HS-5 (cell line): ENCODE results near the gene KCNQ5.

Experiments used
- DNase-seq: peaks from one replicate; pipeline ENCODE4 v3.0.0-alpha.2; 2012; ENCODE audit warnings: low read depth

Gene KCNQ5

GRCh38 chr6:72742001-72742673, 120.3 kb downstream of the KCNQ5 start:
- no peak for DNase-seq

DNA sequence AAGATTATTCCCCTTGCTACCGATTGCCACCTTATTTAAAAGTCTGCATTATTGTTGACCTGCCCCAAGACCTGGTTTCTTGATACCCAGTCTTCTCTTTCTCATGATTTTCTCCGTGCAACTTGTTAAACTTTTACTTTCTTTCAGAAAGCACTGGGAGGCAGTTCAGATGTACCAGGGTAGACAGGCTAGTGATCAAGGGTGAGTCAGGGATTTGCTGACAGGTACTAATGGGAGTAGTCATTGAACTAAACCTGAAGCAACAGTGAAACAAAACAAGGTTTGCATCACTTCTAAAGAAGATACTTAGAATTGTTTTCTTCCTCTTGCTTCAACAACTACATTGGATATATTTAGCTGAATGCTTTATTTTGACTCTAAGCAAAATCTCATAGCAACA, 124.4 kb downstream of the KCNQ5 start:
- DNase-seq: no peak

DNA sequence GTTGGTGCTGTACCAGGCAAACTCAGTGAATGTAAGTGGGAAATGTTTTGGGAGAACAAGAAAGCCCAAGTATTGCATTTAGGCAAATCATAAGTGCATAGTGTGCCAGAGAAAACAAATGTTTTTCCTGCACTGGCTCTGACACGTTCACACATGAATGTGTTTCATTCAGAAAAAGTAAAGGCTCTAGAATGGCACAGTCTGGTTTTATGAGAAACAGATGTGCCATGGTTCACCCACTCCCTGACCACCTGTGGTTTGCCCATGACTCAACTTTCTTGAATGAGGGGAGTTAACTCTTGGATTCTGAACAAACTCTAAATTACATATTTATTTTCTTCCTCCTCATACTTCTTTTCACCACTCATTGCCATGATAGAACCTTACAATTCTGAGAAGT, 126.9 kb downstream of the KCNQ5 start:
- peak; percentile 92 for DNase-seq

- no peak for DNase-seq
These were observed 133.9 kb downstream of the KCNQ5 start for GRCh38 chr6:72755752-72756151.

GRCh38 chr6:72757048-72757447, 135.2 kb downstream of the KCNQ5 start:
- DNase-seq: no peak

DNA sequence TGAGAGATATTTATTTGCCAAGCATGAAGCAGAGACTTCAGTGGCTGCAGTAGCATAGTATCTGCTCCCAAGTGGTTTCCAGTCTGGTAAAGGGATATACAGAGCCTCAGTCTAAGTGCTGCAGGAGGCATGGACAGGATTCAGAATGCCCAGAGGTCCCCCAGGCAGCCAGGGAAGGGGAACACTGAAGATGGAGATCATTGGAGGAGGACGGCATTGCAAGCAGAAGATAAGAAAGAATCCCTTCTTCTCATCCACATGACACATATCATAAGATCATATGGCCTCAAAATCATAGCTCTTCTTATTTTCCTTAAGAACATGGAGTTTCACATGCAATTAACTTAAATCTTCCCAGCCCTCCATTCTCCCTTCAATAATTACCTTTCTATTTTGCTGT, 136.1 kb downstream of the KCNQ5 start:
- no peak for DNase-seq

- DNase-seq: no peak
These were observed 137.0 kb downstream of the KCNQ5 start for GRCh38 chr6:72758901-72759300.

DNA sequence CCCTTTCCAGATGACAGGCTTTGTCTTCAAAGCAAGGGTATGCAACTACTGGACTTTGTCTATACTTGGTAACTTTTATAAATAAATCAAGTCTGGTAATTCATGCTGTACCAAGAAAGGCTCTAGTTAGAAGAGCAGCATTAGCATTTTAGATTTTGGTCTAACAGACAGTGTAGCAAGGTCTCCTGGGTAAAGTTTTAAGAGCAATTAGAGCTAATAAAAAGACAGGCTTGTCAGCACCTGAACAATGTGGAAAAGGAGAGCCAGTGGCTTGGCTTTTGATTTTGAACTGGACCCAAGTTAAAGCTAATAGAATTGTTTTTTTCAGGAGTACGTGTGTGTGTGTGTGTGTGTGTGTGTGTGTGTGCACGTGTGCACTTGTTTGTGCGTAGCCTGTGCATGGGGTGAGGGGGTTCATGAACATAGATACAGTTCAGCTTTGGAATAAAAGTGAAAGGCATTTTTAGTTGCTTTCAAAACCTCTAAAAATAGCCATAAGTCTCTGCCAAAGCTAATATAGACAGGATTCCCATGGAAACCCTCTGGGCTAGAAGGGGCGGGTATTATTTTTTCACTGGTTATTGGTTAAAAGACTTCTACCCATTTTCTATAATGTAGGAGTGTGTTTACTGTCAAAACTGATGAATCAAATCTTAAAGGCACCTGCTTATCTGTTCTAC, 138.4 kb downstream of the KCNQ5 start:
- DNase-seq: no peak

- no peak for DNase-seq
These were observed 139.9 kb downstream of the KCNQ5 start for GRCh38 chr6:72761761-72762160.

DNA sequence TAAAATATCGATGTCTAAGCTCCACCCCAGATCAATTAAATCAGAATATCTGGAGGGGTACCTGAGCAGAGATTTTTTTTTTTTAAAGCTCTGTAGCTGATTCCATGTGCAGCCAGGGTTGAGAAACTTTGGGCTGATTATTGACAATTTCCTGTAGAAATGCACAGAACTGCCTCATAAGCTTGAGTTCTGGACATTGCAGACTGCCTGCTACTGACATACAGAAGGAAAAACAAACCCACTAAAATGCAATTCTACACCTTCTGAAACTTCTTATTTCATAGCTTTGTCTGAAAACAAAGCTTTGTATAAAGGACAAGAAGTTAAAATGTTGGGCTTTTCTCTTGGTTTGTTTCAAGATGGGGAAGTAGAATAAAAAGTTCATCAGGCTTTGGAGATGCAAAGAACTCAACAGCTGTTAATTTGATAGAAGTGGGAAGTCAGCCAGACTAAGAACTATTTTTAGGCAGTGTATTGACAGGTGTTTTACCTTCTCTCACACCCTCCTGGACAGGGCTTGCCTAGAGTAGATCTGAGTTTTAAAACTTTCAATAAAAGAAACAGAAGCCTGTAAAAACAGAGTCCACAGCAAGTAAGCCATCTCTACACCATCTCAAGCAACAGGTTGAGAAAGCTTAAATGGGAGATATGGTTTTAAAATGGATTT, 147.7 kb downstream of the KCNQ5 start:
- no peak for DNase-seq

DNA sequence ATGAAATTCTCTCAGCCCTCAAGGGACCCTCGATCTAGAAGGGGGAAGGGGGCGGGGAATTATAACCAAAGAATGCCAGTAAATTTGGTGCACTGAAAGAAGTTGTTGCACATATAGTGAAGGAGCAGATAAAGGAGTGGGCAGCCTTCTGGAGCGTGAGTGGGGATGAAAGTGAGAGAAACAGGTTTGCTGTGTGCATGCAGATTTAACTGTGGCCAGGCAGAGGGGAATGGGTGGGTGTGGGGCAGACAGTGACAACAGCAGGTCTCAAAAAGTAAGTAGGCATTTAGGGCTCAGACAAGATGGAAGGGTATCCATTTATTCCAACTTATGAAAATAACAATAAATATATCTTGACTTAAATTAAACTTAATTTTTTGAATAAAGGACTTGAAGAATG, 149.1 kb downstream of the KCNQ5 start:
- no peak for DNase-seq

DNA sequence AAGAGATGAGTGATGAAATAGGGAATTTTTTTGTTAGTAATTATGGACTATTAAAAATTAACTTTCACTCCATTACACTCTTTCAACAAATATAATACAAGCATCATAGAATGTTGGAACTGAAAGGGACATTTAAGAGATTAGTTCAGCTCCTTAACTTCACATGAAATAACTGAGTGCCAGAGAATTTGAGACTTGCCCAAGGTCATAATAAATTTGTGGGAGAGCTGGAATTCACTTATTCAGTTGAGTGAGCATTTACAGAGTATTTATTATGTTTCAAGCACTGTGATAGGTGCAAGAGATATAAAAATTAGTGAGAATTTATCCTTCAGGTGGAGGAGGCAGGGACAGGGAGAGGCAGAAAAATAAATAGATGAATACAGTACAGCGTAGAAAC, 154.6 kb downstream of the KCNQ5 start:
- no peak for DNase-seq

GRCh38 chr6:72781624-72782023, 159.8 kb downstream of the KCNQ5 start:
- no peak for DNase-seq

DNA sequence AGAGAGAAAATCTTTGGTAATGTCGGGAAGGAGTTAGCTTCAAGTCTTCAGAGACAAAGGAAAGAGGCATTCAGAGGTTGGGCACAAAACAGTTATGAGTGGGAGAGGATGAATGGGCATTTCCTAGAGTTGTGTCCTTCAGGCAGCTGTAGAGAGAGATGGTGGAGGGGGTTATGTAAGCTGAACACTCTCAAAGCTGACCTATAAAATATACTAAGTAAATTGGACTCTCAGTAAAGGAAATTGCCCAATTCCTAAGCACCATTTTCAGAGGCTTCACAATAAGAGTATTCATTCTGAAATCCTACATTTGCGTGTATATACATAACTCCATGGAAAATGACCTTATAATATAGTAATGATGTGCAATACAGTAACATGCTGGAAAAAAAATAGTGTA, 161.2 kb downstream of the KCNQ5 start:
- no peak for DNase-seq

DNA sequence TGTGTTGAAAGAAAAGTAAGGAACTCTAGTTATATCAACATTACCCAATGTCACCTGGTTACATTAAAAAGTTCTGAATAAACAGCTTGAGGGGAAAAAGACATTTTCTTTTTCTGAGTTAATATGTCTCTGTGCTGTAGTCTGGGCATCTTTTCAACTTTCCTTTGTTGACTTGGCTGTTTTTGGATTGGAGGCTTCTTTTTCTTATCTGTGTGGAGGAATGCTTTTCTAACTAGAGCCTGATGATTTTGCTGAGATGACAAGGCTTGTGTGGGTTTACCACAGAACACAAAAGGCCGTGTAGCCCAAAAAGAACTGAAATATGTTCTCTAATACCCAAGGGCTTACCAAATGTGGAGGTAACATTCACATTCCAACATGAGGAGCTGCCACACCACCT, 161.8 kb downstream of the KCNQ5 start:
- DNase-seq: no peak

DNA sequence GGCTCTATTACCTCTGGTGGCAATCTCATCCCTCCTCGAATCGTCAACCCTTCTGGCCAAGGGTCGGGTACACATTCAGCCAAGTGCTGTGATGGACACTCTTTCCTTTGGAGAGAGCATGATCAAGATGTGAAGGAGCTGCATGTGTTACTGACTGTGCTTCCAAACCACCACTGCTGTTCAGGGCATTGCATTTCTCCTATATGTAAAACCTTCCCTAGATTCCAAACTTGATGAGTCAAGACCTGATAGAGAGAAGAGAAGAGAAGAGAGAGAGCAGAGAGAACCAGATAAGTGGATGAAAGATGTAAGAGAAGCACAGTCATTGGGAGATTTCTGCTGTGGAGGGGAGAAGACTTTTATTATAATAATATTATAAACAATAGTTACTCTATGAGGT, 162.2 kb downstream of the KCNQ5 start:
- DNase-seq: peak; percentile 28

DNA sequence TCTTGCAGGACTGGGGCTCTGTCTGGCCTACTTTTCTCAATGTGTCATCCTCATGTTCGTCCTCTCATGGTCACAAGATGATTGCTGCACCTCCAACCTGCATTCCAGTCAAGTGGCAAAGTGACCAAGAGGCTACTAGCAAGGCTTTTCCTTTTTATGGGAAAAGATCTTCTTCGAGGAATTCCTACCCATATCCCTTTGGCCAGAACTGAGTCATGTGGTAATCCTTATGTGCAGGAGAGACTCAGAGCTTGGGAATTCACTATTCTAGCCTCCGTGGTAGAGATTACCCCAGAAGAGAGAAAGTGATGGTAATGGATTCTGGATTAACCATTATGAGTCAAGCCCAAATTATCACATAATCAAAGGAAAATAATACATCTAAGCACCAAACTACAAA, 162.7 kb downstream of the KCNQ5 start:
- DNase-seq: peak; percentile 81

DNA sequence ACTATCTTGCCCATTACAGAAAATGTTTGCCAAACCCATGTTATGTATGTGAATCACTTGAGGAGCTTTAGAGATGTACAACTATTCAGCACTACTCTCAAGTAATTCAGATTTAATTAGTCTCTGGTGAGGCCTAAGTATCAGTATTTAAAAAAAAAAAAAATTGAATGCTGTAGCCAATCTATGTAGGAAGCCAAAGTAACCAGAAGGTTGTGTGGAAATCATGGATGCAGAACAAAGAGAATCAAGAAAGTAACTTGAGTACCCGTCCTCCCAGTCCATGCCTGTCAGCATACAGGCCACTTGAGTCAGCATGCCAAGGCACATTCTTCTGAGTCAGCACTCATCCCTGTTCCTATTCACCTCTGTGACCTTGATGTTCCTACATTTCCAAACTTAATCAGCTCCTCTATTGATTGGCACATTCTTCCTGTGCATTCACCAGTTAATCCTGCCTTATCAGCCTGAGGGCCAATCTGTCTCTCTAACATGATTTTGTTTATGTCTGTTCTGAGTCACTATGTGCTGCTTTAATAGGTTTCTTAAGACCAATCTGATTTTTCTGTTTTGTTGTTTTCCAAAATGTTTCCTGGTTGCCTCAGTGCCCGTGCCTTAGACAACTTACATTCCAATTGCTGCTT, 165.6 kb downstream of the KCNQ5 start:
- peak; percentile 89 for DNase-seq

- peak; percentile 51 for DNase-seq
These were observed 166.3 kb downstream of the KCNQ5 start for GRCh38 chr6:72788188-72788587.

GRCh38 chr6:72789145-72789544, 167.3 kb downstream of the KCNQ5 start:
- DNase-seq: no peak

DNA sequence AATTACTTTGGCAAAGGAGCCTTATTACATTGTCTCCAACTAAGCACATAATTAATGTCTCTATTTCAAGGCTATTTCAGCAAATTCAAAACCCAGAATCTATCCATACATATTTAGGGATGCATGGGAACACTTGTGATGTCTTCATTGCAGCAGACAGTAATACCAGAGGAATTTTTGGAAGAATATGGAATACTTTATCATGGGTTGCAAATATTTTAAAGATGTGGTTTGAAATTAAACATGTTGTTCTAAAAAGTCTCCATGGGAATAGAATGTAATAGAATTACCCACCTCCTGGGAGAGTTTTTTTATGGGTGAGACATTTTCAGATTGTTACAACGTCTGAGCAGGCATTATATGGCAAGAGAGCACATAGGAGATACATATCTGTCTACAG, 170.8 kb downstream of the KCNQ5 start:
- no peak for DNase-seq

DNA sequence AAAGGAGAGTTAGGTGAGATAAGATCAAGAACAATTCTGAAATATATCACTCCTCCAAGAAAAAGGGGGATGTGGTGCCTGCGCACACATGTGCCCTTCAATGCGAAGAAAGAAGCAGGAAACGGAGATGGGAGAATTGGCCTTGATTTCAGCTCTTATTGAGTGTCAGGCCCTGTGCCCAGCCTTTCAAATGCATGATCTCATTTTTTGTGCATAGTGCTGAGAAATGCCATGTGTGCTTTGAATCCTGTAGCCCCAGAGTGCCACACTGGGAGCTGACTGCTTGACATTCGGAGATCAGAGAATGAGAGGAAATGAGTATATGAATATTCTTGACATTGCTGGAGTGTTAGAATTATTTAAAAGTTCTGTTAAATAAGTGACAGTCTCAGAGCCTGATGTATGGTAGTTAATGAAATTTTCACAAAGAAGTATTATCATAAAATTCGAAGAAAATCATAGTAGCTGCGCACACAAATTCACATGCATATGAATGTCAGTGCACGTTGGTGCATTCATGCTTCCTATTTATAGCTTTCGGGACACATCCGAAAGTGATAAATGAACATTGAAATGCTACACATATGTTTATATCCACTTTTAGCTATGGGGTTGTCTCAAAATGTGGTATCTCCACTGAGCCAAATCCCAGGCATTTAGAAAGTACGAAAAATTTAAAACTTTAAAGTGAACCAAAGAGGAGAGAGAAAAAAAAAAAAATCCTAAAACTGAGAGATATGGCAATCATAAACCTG, 172.0 kb downstream of the KCNQ5 start:
- no peak for DNase-seq
